Endothelial cell of umbilical vein (primary cell): ENCODE data around the gene CACNA1B. TPM values are rescaled to one million over a fixed set of nuclear protein-coding genes. Genes with fewer than 3 reads are reported as not detected.

Source experiments
- BruUV-seq: library from RNA; stranded (reverse); fragments of 400-500 nt; replicated peaks from 2 replicates; lab custom pipeline; 2021; lab: Mats Ljungman, UMichigan
- CTCF ChIA-PET: fragments of 300-600, 350-600 bp; sonication (Branson Sonifier 250); formaldehyde crosslinking; loops from one replicate; lab custom pipeline; 2021; ENCODE audit warnings: antibody characterized with exemption, inconsistent platforms; lab: Charles Lee
- POLR2A ChIA-PET: fragments of 300-600, 350-600 bp; sonication (Branson Sonifier 250); formaldehyde crosslinking; loops from one replicate; lab custom pipeline; 2021; ENCODE audit warnings: antibody characterized with exemption, inconsistent platforms; lab: Charles Lee
- DNase-seq: peaks from one replicate; pipeline ENCODE4 v3.0.0-alpha.2; 2011; ENCODE audit warnings: low read depth, low spot score
- FAIRE-seq: peaks from 2 replicates; lab custom pipeline; 2011; peaks lifted over from hg19 to GRCh38; lab: Jason Lieb, UNC
- H2AFZ ChIP-seq: 2 replicates; pipeline ENCODE4 v1.6.0; 2012; ENCODE audit warnings: low read depth, low read length, control low read depth, inconsistent platforms
- H3K27ac ChIP-seq: 2 replicates; pipeline ENCODE4 v1.5.1; 2011; ENCODE audit warnings: low read depth, mild to moderate bottlenecking, control low read depth, low read length, moderate library complexity; ENCODE audit not compliant: insufficient read depth
- H3K27me3 ChIP-seq, 2 experiments: 2 replicates each; pipeline versions ENCODE4 v1.6.0 to v1.6.1; 2011; ENCODE audit warnings: low read length in 2 of 2, mixed read lengths in 1 of 2; ENCODE audit not compliant: control insufficient read depth in 2 of 2, insufficient read depth in 2 of 2
- H3K36me3 ChIP-seq, 2 experiments: 2 replicates in 1 of 2; 3 replicates in 1 of 2; pipeline ENCODE4 v1.5.1; 2011; ENCODE audit warnings: low read length in 2 of 2, mild to moderate bottlenecking in 1 of 2, moderate library complexity in 1 of 2; ENCODE audit not compliant: control insufficient read depth in 2 of 2, insufficient read depth in 2 of 2; ENCODE audit errors: extremely low read depth in 1 of 2
- H3K4me1 ChIP-seq: 3 replicates; pipeline ENCODE4 v1.5.1; 2011; ENCODE audit warnings: mild to moderate bottlenecking, low read length; ENCODE audit not compliant: control insufficient read depth, insufficient read depth; ENCODE audit errors: extremely low read depth
- H3K4me2 ChIP-seq: 2 replicates; pipeline ENCODE4 v1.6.1; 2011; ENCODE audit warnings: low read length, control low read depth, mixed read lengths; ENCODE audit not compliant: insufficient read depth
- H3K4me3 ChIP-seq, 3 experiments: fragments of 200-600 bp in 1 of 3; sonication (generic), shearing (Covaris generic) in 1 of 3; replicated peaks in 1 of 3; 2 replicates each; pipeline ENCODE4 v1.5.1; 2011 to 2016; ENCODE audit warnings: control low read depth in 3 of 3, low read length in 3 of 3, mild to moderate bottlenecking in 2 of 3, inconsistent platforms in 1 of 3, low read depth in 1 of 3, moderate library complexity in 1 of 3; ENCODE audit not compliant: insufficient read depth in 1 of 3
- H3K79me2 ChIP-seq: 2 replicates; pipeline ENCODE4 v1.6.0; 2012; ENCODE audit warnings: low read length, inconsistent platforms; ENCODE audit not compliant: control insufficient read depth, insufficient read depth
- H3K9ac ChIP-seq: replicated peaks from 2 replicates; pipeline ENCODE3; 2011; ENCODE audit warnings: low read length, control low read depth; ENCODE audit not compliant: insufficient read depth; ENCODE audit errors: extremely low read depth
- H3K9me1 ChIP-seq: replicated peaks from 3 replicates; pipeline ENCODE4 v1.6.0; 2011; ENCODE audit warnings: mild to moderate bottlenecking, low read length; ENCODE audit not compliant: control insufficient read depth, insufficient read depth; ENCODE audit errors: extremely low read depth
- H3K9me3 ChIP-seq: replicated peaks from 2 replicates; pipeline ENCODE4 v1.5.1; 2012; ENCODE audit warnings: low read length, inconsistent platforms; ENCODE audit not compliant: control insufficient read depth, insufficient read depth
- H4K20me1 ChIP-seq: replicated peaks from 2 replicates; pipeline ENCODE3; 2011; ENCODE audit warnings: mild to moderate bottlenecking, low read length; ENCODE audit not compliant: control insufficient read depth, insufficient read depth; ENCODE audit errors: extremely low read depth
- EZH2 ChIP-seq: IDR thresholded peaks from 2 replicates; pipeline ENCODE4 v1.6.1; 2012; ENCODE audit warnings: borderline replicate concordance, low read depth, mild to moderate bottlenecking, moderate library complexity, low read length, inconsistent platforms; ENCODE audit not compliant: severe bottlenecking
- FOS ChIP-seq: IDR thresholded peaks from 2 replicates; pipeline ENCODE4 v1.6.1; 2011; ENCODE audit warnings: mild to moderate bottlenecking, low read length, moderate library complexity, borderline replicate concordance; ENCODE audit not compliant: insufficient read depth
- GATA2 ChIP-seq: IDR thresholded peaks from 2 replicates; pipeline ENCODE4 v1.7.0; 2011; ENCODE audit warnings: low read depth, mild to moderate bottlenecking, moderate library complexity, mixed read lengths, low read length; ENCODE audit not compliant: insufficient read length, insufficient read depth
- JUN ChIP-seq: IDR thresholded peaks from 2 replicates; pipeline ENCODE4 v1.6.1; 2011; ENCODE audit warnings: borderline replicate concordance, low read depth; ENCODE audit not compliant: insufficient read length, insufficient read depth
- MYC ChIP-seq: IDR thresholded peaks from one replicate; pipeline ENCODE4 v1.6.1; 2011; ENCODE audit warnings: mild to moderate bottlenecking, low read depth, low read length
- POLR2A ChIP-seq: IDR thresholded peaks from 2 replicates; pipeline ENCODE4 v1.6.1; 2012; ENCODE audit warnings: low read depth, mild to moderate bottlenecking, control low read depth, low read length
- POLR2AphosphoS5 ChIP-seq: IDR thresholded peaks from 2 replicates; pipeline ENCODE4 v1.6.1; 2012; ENCODE audit warnings: low read depth, mild to moderate bottlenecking, control low read depth, low read length, moderate library complexity; ENCODE audit not compliant: insufficient read depth
- dilution Hi-C: fragments of 300-500 bp; cut with MboI; formaldehyde crosslinking; loops from one replicate; pipeline ENCODE4 v1.15.0; 2019; ENCODE audit warnings: low sequenced_read_pairs; ENCODE audit not compliant: extremely low pct_ligation_motif_present
- intact Hi-C: fragments of 100-400 bp; cut with micrococcal nuclease; formaldehyde crosslinking; loops from one replicate; pipeline ENCODE4 v1.10.0; 2022
- polyA plus RNA-seq, 4 experiments: library from polyadenylated mRNA; depleted of rRNA in 3 of 4; stranded (reverse) in 3 of 4; unstranded in 1 of 4; fragments of >200 nt; gene quantifications; 2 replicates each; pipeline versions ENCODE4 v1.2.1 to v1.2.3, GENCODE V29; 2011 to 2012; ENCODE audit warnings: missing spikeins in 1 of 4
- total RNA-seq: library from RNA; stranded (reverse); gene quantifications from 2 replicates; pipeline ENCODE4 v1.2.3, GENCODE V29; 2021
- TF ChIP-seq, protein P1 (sequence below), 2 donors: IDR thresholded peaks; 1 replicate in 1 of 2; 2 replicates in 1 of 2; pipeline ENCODE4 v1.5.1; 2011; ENCODE audit warnings: low read length in 2 of 2, mild to moderate bottlenecking in 2 of 2, moderate library complexity in 2 of 2, control low read depth in 1 of 2, inconsistent platforms in 1 of 2, low read depth in 1 of 2; ENCODE audit not compliant: insufficient read depth in 1 of 2; ENCODE audit errors: extremely low read depth in 1 of 2
- TF ChIP-seq, protein P2 (sequence below): IDR thresholded peaks from 2 replicates; pipeline ENCODE4 v1.6.1; 2011; ENCODE audit not compliant: insufficient read depth, insufficient read length

CACNA1B gene
- total and polyA plus RNA-seq, 2 donors (not counting 3 experiments of a cell fraction or from before 2014, with no cell fraction given): 0.11 to 0.41 TPM

DNA sequence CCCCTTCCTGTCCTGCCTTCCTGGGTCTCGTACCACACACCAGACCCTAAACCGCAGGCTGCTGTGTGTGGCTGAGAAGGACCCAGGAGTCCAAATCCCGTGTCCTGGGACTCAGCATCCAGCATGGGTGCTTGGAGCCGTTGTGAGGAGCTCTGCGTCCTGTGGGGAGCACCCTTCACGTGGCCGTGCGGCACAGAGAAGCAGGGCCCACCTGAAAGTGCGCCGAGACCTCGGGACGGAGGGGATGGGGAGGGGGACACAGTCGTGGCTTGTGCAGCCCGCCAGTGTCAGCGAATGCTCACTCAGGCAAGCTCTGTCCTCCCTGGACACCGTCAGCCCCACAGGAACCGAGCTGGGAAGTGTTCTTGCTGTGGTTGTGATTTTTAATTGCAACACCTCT is 244.6 kb downstream of the CACNA1B start:
- intact Hi-C loops (no loop called here), dilution Hi-C loops (no loop called here)
- BruUV-seq: no TSS peak
- Histone ChIP-seq H3K9me3 (peaks cover 2% of the 10 kb centered on the region), H3K4me1 (no peaks in the 10 kb centered on the region), H3K27me3 (no peaks in the 10 kb centered on the region), H3K9me1 (no peaks in the 10 kb centered on the region), H3K4me3 (no peak overlapping the region), H3K4me2 (no peak overlapping the region), H4K20me1 (no peaks in the 10 kb centered on the region), H3K79me2 (no peaks in the 10 kb centered on the region), H3K27ac (no peak overlapping the region), H3K36me3 (no peaks in the 10 kb centered on the region), H3K9ac (no peak overlapping the region), H2AFZ (no peak overlapping the region)
- no peak for DNase-seq
- TF ChIP-seq POLR2AphosphoS5: no peak
- TF ChIP-seq JUN: no peak
- TF ChIP-seq, protein P1, sequence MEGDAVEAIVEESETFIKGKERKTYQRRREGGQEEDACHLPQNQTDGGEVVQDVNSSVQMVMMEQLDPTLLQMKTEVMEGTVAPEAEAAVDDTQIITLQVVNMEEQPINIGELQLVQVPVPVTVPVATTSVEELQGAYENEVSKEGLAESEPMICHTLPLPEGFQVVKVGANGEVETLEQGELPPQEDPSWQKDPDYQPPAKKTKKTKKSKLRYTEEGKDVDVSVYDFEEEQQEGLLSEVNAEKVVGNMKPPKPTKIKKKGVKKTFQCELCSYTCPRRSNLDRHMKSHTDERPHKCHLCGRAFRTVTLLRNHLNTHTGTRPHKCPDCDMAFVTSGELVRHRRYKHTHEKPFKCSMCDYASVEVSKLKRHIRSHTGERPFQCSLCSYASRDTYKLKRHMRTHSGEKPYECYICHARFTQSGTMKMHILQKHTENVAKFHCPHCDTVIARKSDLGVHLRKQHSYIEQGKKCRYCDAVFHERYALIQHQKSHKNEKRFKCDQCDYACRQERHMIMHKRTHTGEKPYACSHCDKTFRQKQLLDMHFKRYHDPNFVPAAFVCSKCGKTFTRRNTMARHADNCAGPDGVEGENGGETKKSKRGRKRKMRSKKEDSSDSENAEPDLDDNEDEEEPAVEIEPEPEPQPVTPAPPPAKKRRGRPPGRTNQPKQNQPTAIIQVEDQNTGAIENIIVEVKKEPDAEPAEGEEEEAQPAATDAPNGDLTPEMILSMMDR (IDR thresholded peaks at IDR 0.05; ENCODE audit: extremely low read depth in 1 of 2, insufficient read depth in 1 of 2, low read depth in 1 of 2, low read length in 2 of 2): no peak
- TF ChIP-seq, protein P2, sequence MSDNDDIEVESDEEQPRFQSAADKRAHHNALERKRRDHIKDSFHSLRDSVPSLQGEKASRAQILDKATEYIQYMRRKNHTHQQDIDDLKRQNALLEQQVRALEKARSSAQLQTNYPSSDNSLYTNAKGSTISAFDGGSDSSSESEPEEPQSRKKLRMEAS: no peak
- no peak for TF ChIP-seq FOS
- TF ChIP-seq GATA2: no peak
- no peak for TF ChIP-seq EZH2
- TF ChIP-seq MYC: no peak
- TF ChIP-seq POLR2A: no peak
- FAIRE-seq: no peak
- CTCF ChIA-PET: no interaction called here
- POLR2A ChIA-PET: no interaction called here
